Measurements from ENCODE around the gene SH3PXD2A.

DNA sequence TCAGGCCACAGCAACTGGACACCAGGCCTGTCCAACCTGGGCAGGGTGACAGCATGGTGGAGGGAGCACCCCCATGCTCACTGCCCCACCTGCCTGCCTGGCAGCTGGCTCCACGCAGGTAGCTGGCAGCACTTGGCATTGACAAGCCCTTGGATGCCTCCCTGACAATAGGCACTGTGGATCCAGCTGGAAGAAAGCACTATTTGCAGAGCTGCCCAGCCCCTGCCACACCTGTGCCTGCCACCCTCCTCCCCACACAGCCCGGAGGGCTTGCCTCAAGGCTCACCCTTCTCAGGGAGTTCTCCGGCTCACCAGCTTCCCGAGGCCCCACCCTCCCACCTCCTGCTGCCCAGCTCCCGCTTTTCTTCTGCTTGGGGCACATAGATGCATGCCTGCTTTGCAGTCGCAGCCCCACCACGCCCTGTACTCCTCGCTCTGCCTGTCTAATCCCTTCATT lies 201.8 kb downstream of the SH3PXD2A start:
- TF ChIP-seq CTCF (IDR thresholded peaks at IDR 0.05) = no peak
- no peak for TF ChIP-seq POLR2A (IDR thresholded peaks at IDR 0.05)
